GM10248 (cell line): ENCODE results near the gene C2CD4C.

Experiments used
- CTCF ChIA-PET: fragments of 300-600 bp; sonication (Branson Sonifier 250); formaldehyde crosslinking; extraction: SDS; loops from one replicate; lab custom pipeline; 2021; ENCODE audit warnings: antibody characterized with exemption; lab: Yijun Ruan, JAX
- POLR2A ChIA-PET: fragments of 350-650 bp; sonication (Branson Sonifier 250); formaldehyde crosslinking; extraction: SDS; loops from one replicate; lab custom pipeline; 2020; ENCODE audit warnings: antibody characterized with exemption; lab: Yijun Ruan, JAX
- DNase-seq: peaks from one replicate; pipeline ENCODE4 v3.0.0; 2012; ENCODE audit errors: extremely low spot score
- CTCF ChIP-seq: IDR thresholded peaks from 2 replicates; pipeline ENCODE4 v1.5.1; 2012; ENCODE audit warnings: mild to moderate bottlenecking, low read depth; ENCODE audit errors: extremely low read depth, missing control alignments, control extremely low read depth

The C2CD4C gene

DNA sequence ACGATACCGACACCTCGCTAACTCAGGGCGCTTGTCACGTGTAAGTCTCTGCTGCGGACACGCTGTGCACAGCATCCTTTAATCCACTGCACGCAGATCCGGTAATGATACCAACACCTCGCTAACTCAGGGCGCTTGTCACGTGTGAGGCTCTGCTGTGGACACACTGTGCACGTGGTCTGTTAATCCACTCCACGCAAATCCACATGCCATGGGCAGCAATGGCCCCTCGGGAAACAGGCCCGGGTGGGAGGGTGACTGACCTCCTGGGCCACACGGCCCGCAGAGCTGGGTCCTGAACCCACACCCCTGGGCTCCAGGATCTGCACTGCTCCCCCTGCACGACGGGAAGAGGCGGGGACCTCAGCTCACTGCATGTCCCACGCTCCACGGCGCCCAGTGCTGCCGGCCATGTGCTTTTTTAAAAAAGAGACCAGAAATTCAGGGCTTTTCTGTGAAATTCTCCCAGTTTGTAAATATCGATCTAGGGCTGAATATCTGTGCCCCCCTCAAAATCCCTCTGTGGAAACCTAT is 35.8 kb upstream of the C2CD4C start:
- no peak for TF ChIP-seq CTCF
- ChIA-PET CTCF (no interaction called here), POLR2A (no interaction called here)
- no peak for DNase-seq

DNA sequence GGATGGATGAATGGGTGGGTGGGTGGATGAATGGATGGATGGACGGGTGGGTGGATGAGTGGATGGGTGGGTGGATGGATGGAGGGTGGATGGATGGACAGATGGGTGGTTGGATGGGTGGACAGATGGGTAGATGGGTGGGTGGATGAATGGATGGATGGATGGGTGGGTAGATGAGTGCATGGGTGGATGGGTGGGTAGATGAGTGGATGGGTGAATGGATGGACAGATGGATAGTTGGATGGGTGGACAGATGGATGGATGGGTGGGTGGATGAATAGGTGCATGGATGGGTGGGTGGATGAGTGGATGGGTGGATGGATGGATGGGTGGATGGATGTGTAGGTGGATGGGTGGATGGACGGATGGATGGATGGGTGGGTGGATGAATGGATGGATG is 34.1 kb upstream of the C2CD4C start:
- CTCF ChIA-PET, result no interaction called here

DNA sequence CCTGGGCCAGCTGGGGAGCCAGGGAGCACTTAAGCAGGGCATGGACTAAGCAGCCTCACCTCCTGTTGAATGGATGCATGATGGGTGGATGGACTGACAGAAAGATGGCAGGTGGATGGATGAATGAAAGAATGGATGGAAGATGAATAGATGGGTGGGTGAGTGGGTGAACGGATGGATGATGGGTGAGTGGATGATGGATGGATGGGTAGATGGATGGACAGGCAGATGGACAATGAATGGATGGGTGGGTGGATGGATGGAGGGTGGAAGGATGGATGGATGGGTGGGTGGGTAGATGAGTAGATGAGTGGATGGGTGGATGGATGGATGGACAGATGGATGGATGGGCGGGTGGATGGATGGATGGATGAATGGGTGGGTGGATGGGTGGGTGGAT is 33.1 kb upstream of the C2CD4C start:
- DNase-seq, result no peak
- ChIA-PET CTCF (no interaction called here), POLR2A (no interaction called here)
- no peak for TF ChIP-seq CTCF

More for the DNA sequence above, 34.1 kb upstream of the C2CD4C start:
- POLR2A ChIA-PET, result no interaction called here
- no peak for TF ChIP-seq CTCF
- DNase-seq, result no peak

DNA sequence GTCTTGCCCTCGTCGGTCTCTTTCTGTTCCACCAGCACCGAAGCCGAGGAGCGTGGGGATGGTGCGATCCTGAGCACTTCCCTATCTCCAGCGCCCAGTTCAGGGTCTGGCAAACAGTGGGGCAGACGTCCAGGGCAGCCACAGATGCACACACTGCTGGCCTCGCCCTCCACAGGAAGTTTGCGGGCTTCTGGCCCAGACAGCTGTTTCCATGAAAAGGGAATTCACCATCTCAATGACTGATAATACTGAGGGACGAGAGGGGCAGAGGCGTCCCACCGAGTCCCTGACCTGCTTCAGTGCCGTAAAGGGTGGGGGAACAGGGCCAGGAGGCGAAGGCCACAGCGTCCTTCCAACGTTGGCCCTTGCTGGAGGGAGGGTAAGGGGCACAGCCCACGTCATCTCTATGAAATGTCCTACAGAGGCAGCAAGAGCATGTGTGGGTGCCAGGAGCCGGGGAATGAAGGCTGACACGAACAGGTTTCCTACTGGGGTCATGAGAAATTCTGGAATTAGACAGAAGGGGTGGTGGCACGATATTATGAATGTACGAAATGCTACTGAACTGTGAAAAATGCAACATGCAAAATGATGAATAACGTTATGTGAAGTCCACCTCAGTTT is 32.4 kb upstream of the C2CD4C start:
- no peak for TF ChIP-seq CTCF

GRCh38 chr19:440391-441212 is 31.7 kb upstream of the C2CD4C start:
- no peak for DNase-seq
- no peak for TF ChIP-seq CTCF
- CTCF ChIA-PET, result no interaction called here
- POLR2A ChIA-PET, result no interaction called here

More for the DNA sequence above, 32.4 kb upstream of the C2CD4C start:
- POLR2A ChIA-PET, result no interaction called here
- CTCF ChIA-PET, result no interaction called here
- DNase-seq, result no peak

DNA sequence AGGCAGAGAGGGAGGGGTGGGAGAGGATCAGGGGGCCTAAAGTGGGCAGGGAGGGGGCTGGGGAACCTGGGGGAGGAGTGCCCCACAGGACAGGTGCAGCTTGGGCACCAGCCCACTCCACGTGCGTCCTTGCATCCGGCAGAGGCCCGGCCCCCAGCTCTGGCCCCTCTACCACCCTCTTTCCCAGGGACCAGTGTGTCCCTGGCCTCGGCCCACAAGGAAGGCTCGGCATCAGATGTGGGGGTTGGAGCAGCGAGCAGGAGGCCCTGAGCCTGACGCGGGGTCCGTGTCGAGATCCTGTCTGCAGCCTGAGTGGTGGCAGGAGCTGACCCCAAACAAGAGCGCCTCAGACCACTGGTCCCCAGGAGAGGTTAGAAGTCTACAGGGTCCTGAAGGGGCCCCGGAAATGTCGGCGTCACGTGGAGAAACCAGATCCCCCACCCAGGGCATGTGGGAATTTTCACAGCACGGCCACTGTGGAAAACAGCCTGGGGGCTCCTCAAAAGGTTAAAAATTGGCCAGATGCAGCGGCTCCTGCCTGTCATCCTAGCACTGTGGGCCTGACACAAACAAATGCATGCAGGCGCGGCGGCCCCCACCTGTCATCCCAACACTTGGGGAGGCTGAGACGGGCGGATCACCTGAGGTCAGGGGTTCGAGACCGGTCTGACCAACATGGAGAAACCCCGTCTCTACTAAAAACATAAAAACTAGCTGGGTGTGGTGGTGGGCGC is 30.4 kb upstream of the C2CD4C start:
- POLR2A ChIA-PET, result no interaction called here
- CTCF ChIA-PET, result no interaction called here
- no peak for TF ChIP-seq CTCF
- DNase-seq, result no peak
